HG03025 (cell line): ENCODE results near the gene CTXND1.

Experiments
- ATAC-seq: cut with Tn5 transposase; IDR thresholded peaks from one replicate; pipeline ENCODE4 v1.9.1; 2021; ENCODE audit warnings: mild to moderate bottlenecking, moderate library complexity; ENCODE audit not compliant: unreplicated experiment, low FRiP score

The CTXND1 gene

GRCh38 chr15:80211976-80212375 is 40.0 kb downstream of the CTXND1 start:
- ATAC-seq: no peak

GRCh38 chr15:80210611-80211573 is 41.1 kb downstream of the CTXND1 start:
- no peak for ATAC-seq

DNA sequence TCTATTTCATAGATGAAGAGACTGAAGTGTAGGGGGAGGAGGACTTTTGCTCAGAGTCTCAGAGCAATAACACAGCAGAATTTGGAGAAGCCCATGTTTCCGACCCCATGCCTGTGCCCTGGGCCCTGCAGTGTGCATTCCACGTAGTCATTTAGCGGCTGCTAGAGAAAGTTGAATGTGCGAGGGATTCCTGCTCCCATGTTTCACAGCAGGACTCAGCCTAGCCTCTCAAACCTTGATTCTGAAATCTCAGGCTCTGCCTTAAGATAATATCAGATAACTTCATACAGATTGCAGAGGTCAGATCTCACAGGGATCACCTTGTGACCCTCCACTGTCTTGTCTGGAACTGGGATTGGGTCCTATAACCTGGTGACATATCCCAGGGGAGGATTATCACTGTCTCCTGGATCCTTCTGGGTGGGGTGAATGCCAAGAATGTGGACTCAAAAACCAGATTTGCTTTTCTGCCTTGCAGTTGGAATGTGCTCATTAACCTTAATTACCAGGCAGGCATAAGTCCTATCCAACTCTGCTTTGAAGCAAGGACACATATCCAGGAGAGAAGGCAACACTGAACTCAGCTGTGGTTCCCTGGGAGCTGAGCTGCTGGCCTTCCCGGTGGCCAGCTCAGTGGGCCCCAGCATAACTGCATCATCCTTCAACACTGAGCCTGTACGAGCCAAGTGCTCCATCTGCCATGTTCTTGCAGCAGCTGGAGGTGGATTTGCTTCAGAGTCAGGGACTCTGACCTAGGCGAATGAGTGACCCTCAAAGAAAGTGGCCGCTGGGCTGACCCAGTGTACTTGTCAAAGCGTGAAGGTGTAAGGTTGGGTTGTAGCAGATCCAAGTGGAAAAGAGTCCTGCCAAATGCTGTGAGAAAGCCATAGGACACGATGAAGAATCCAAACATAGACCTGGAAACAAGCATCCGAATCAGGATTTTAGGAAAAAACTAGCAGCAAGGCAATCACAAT is 43.0 kb downstream of the CTXND1 start:
- no peak for ATAC-seq

DNA sequence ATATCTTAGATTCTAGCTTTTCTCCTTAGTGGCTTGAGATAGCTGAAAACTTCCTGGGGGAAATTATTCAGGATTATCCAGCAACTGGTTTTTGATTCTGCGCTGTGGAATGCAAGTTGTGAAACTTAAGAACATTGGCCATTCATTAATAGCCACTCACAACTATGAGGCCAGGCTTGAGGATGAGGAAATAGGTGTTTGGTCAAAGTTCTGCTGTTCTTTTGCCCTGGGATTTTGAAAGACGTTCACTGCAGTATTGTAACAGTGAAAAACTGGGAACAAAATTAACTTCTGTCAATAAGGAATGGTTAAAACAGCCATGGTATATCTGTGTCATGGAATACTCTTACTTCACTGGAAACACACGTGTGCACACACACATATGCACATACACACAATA is 44.1 kb downstream of the CTXND1 start:
- no peak for ATAC-seq

GRCh38 chr15:80204231-80204630 is 47.8 kb downstream of the CTXND1 start:
- no peak for ATAC-seq

GRCh38 chr15:80203361-80203885 is 48.6 kb downstream of the CTXND1 start:
- no peak for ATAC-seq

GRCh38 chr15:80202641-80203360 is 49.2 kb downstream of the CTXND1 start:
- ATAC-seq: no peak

DNA sequence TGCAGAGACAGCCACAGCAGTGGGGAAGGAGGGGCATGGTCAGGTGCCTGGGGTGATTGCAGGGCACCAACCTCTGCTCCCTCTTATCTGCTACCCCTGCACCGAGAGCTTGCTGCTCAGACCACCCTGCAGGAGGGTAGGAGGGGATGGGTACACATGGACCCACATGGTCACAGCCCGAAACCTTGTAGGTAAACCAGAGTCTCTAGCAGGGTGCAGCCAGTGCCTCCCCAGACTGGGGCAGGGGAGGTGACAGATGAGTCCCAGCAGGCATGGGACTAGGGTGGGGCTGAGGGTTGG is 50.0 kb downstream of the CTXND1 start:
- no peak for ATAC-seq

GRCh38 chr15:80201256-80202015 is 50.6 kb downstream of the CTXND1 start:
- ATAC-seq: no peak

DNA sequence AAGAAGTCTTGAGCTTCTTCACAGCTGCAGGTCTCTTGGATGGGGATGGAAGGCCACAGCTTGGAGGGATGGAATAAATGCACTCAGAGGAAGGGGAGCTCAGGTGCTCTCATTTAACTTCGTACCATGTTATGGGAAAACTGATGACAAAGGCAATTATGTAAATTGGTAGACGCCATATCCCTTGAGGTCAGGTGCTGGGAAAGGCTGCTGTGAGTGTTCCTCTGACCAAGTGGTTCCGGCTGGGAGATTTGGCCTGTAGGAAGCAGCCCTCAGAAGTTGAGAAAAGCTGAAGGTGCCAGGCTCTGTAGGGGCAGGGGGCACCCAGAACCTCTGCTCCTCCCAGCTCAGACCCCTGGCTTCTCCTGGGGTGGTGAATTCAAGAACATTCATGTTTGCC is 52.1 kb downstream of the CTXND1 start:
- ATAC-seq: no peak

GRCh38 chr15:80199366-80199765 is 52.6 kb downstream of the CTXND1 start:
- ATAC-seq: no peak

DNA sequence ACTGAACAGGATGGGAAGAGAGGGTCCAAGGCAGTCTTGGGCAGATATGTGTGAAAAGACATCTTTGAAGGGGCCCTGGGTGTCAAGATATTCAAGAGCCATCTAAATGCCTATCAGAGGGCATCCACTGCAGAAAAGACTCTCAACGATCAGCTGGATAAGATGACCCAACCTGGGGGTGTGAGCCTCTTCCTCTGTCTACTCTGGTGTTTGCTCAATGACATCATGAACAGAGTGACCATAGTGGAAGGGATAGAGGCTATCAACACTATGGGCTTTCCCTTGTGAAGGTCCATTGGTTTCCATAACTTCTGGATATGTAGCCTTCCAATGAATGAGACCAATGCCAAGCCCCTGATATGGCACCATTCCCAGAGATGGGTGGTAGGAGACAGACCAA is 57.1 kb downstream of the CTXND1 start:
- no peak for ATAC-seq

DNA sequence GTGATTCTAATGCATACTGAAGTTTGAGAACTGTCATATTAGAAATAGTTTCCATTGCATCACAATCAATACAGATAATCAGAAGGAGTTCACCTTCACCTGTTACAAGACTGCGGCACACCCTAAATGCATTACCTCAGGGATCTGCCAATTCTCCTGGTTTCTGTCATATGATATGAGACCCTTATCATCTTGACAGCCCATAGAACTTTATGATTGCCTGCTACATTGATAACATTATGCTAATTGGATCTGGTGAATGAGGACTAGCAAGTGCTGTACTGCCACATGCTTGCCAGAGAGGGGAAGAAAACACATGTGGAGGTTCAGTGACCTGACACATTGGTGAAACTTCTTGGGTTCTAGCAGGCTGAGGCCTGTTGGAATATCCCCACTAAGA is 57.8 kb downstream of the CTXND1 start:
- ATAC-seq: no peak

DNA sequence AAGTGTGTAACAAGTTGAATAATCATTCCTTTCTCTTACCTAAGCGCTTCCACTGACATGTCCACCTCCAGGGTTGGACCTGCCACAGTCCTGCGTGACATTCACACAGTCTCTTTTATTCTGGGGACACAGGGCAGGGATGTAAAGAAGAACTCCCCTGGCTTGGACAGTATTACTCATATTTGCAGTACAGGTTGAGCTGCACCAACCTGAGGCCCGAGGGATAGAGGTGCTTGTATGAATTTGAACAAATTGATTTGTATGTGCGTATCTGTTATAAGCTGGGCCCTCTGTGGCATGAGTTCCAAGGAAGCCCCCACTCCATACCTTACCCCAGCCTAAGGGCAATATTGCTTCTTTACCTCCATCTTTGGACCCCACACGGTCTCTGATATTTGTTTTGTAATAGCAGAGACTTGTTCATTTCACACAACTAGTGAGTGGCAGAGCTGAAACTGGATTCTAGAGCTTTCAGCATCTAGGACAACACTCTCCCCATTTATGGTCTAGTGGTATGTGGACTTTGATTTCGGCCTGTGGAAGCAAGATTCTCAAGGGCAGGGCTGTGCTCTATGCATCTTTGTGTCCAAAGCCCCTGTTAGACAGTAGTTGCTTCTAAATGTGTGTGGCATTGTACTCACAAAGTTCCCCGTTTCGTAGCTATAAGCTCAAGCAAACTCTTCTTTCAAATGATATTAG is 60.0 kb downstream of the CTXND1 start:
- ATAC-seq: no peak

DNA sequence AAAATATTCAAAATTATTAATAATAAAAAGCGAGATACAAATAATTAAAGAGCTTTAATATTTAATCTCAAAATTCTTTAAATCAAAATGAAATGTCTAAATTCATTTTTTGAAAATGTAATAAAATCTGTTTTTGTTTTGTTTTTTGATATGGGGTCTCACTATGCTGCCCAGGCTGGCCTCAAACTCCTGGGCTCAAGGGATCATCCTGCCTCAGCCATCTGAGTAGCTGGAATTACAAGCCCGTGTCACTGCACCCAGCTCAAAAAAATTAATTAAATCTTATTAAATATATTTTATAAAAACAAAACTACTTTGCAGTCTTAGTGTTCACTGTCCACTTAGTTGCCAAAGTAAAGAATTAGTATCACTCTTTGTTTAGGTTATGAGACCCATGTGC is 60.8 kb downstream of the CTXND1 start:
- ATAC-seq: no peak

- ATAC-seq: no peak
Observed at GRCh38 chr15:80188251-80188650, 63.8 kb downstream of the CTXND1 start.

GRCh38 chr15:80186597-80186996 is 65.4 kb downstream of the CTXND1 start:
- ATAC-seq: no peak

- no peak for ATAC-seq
Observed at GRCh38 chr15:80186066-80186465, 65.9 kb downstream of the CTXND1 start.

DNA sequence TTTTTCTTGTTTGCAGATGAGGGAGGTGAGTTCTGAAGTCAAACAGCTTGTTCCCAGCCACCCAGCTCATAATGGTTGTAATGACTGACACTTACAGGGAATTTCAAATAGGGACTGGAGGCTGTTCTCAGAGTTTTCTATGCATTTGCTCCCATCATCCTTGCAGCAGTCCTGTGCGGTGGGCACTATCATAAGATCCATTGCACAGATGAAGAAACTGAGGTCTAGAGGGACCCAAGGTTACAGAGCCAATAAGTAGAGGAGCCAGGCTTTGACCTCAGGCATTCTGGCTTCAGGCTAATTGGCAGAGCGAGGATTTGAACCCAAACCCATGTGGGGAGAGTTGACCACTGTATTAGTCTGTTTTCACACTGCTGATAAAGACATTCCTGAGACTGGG is 66.9 kb downstream of the CTXND1 start:
- no peak for ATAC-seq
